Measurements from ENCODE around the gene TSPAN14.

GRCh38 chr10:80486785-80487420, 32.8 kb downstream of the TSPAN14 start:
- no peak for TF ChIP-seq POLR2A (IDR thresholded peaks at IDR 0.05)
- TF ChIP-seq CTCF (IDR thresholded peaks at IDR 0.05): no peak
- no peak for TF ChIP-seq POLR2AphosphoS5 (IDR thresholded peaks at IDR 0.05)
